ENCODE results near the gene SGMS1. TPM values are rescaled to one million over a fixed set of nuclear protein-coding genes. Genes with fewer than 3 reads are reported as not detected.

SGMS1 gene
- polyA plus RNA-seq, 1 donor (not counting 4 experiments of a cell fraction or from before 2014, with no cell fraction given), result 18.3 TPM

GRCh38 chr10:50469288-50469687 is 154.5 kb downstream of the SGMS1 start:
- TF ChIP-seq CTCF (optimal IDR thresholded peaks at IDR 0.05 in 1 of 3, IDR thresholded peaks at IDR 0.05 in 1 of 3, conservative IDR thresholded peaks at IDR 0.05 in 1 of 3; ENCODE audit: extremely low read depth in 1 of 3, insufficient read depth in 2 of 3, low read length in 3 of 3) (no peak), EZH2 (IDR thresholded peaks at IDR 0.05; ENCODE audit: low read length) (no peak)
- Histone ChIP-seq H3K4me1 (ENCODE audit: control insufficient read depth, extremely low read depth, insufficient read depth, low read length) (peaks cover 9% of the 10 kb centered on the region), H3K9me1 (ENCODE audit: control insufficient read depth, extremely low read depth, insufficient read depth, low read length) (peaks cover 2% of the 10 kb centered on the region), H3K4me3 (ENCODE audit: control insufficient read depth in 2 of 3, extremely low read depth in 1 of 3, insufficient read depth in 2 of 3, low read depth in 1 of 3, low read length in 3 of 3) (no peak overlapping the region), H3K9ac (ENCODE audit: control insufficient read depth, extremely low read depth, insufficient read depth, low read length) (no peak overlapping the region), H3K27me3 (ENCODE audit: control insufficient read depth, extremely low read depth, insufficient read depth, low read length) (no peaks in the 10 kb centered on the region), H3K9me3 (ENCODE audit: control insufficient read depth, low read depth, low read length) (no peaks in the 10 kb centered on the region), H3K79me2 (ENCODE audit: control insufficient read depth, insufficient read depth, low read length) (no peaks in the 10 kb centered on the region), H3K27ac (ENCODE audit: control insufficient read depth, insufficient read depth, low read length) (no peak overlapping the region), H3K4me2 (ENCODE audit: control insufficient read depth, extremely low read depth, insufficient read depth, low read depth, low read length) (no peak overlapping the region), H3K36me3 (ENCODE audit: control insufficient read depth in 2 of 2, extremely low read depth in 1 of 2, insufficient read depth in 2 of 2, low read length in 2 of 2) (no peaks in the 10 kb centered on the region), H2AFZ (ENCODE audit: control insufficient read depth, low read length) (no peak overlapping the region), H4K20me1 (ENCODE audit: control insufficient read depth, extremely low read depth, insufficient read depth, low read length) (no peaks in the 10 kb centered on the region)
- FAIRE-seq (no peak), DNase-seq (ENCODE audit: low read depth, low spot score) (no peak)
- dilution Hi-C loops (cut with MboI; ENCODE audit: extremely low pct_ligation_motif_present, low sequenced_read_pairs), result no loop called here

DNA sequence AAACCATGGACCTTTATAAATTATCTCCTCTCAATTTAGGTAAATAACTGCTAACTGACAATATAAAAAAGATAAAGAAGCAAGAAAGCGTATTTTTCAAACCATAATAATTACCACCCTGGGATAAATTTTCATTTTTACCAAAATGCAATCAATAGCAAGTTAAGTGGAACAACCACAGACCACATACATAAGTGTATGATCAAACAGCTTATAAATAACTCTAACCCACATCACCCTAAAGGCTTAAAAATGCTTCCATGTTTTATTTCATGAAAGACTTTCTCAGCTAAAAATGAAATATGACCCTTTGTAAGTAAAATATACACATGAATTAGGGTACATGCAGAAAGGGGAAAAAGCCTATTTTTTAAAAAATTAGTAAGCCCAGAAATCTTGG is 156.5 kb downstream of the SGMS1 start:
- H3K27ac ChIP-seq (ENCODE audit: control insufficient read depth, insufficient read depth, low read length), result no peak overlapping the region
- peaks cover 2% of the 10 kb centered on the region for H3K9me1 ChIP-seq (ENCODE audit: control insufficient read depth, extremely low read depth, insufficient read depth, low read length)
- no peak overlapping the region for H3K9ac ChIP-seq (ENCODE audit: control insufficient read depth, extremely low read depth, insufficient read depth, low read length)
- peaks cover 0 to 1% of the 10 kb centered on the region in 2 experiments for H3K36me3 ChIP-seq (ENCODE audit: control insufficient read depth in 2 of 2, extremely low read depth in 1 of 2, insufficient read depth in 2 of 2, low read length in 2 of 2)
- no peaks in the 10 kb centered on the region for H4K20me1 ChIP-seq (ENCODE audit: control insufficient read depth, extremely low read depth, insufficient read depth, low read length)
- no peaks in the 10 kb centered on the region for H3K9me3 ChIP-seq (ENCODE audit: control insufficient read depth, low read depth, low read length)
- H2AFZ ChIP-seq (ENCODE audit: control insufficient read depth, low read length), result no peak overlapping the region
- dilution Hi-C loops (cut with MboI; ENCODE audit: extremely low pct_ligation_motif_present, low sequenced_read_pairs), result no loop called here
- H3K4me3 ChIP-seq (ENCODE audit: control insufficient read depth in 2 of 3, extremely low read depth in 1 of 3, insufficient read depth in 2 of 3, low read depth in 1 of 3, low read length in 3 of 3), result no peak overlapping the region
- FAIRE-seq (no peak), DNase-seq (ENCODE audit: low read depth, low spot score) (no peak)
- no peak overlapping the region for H3K4me2 ChIP-seq (ENCODE audit: control insufficient read depth, extremely low read depth, insufficient read depth, low read depth, low read length)
- TF ChIP-seq CTCF (optimal IDR thresholded peaks at IDR 0.05 in 1 of 3, IDR thresholded peaks at IDR 0.05 in 1 of 3, conservative IDR thresholded peaks at IDR 0.05 in 1 of 3; ENCODE audit: extremely low read depth in 1 of 3, insufficient read depth in 2 of 3, low read length in 3 of 3) (no peak), EZH2 (IDR thresholded peaks at IDR 0.05; ENCODE audit: low read length) (no peak)
- no peaks in the 10 kb centered on the region for H3K27me3 ChIP-seq (ENCODE audit: control insufficient read depth, extremely low read depth, insufficient read depth, low read length)
- peaks cover 9% of the 10 kb centered on the region for H3K4me1 ChIP-seq (ENCODE audit: control insufficient read depth, extremely low read depth, insufficient read depth, low read length)
- no peaks in the 10 kb centered on the region for H3K79me2 ChIP-seq (ENCODE audit: control insufficient read depth, insufficient read depth, low read length)
